ENCODE measurements around the gene SLC35F3.

GRCh38 chr1:234292548-234292947, 388.1 kb downstream of the SLC35F3 start:
- no peak for TF ChIP-seq POLR2A (IDR thresholded peaks at IDR 0.05)
- no peak for TF ChIP-seq CTCF (IDR thresholded peaks at IDR 0.05)

All from adrenal gland (tissue), 5 donors.